ENCODE measurements around the gene MLKL.
A peak's percentile ranks its signal among the peaks of the same experiment; 100 is the strongest.

Gene MLKL

DNA sequence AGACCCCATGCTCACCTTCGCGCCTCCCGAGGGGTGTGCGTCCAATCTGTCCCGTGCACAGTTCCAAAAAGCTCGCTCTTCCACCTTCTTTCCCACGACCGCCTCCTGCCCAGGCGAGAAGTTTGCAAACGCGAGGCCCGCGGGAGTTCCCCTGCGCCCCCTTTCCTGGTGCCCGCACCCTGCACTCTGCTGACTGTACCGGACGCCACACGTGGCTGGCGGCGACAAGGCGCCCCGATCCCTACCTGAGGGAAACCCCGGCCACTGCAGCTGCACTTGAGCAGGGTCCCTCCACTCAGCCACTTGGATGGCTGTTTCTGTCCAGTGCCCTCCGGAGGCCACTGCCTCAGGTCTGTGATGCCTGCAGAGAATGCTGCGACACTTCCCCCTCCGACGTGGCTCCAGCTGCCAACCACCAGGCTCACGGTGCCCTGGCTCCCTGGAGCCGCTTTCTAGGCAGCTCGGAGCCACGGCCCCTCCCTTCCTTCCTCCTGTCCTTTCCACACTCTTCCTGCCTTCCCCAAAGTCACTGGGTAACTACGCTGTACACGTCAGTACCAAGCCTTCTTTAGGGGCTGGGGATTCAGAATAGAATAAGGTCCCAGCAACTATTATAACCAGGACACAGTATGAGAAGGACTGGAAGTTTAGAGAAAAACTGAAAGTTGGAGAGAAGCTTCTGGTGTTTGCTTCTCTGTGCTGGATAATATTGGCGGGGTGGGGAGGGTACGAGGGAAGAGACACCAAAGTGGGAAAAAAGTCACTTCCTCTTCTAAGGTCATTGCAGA lies at the start of gene MLKL:
MLKL (minus strand) TSS at position 425 of the 788 bp plus-strand sequence. CDS start 5,105 bp downstream, outside the sequence.
- DNase-seq, result peak; percentile 27 to 60

DNA sequence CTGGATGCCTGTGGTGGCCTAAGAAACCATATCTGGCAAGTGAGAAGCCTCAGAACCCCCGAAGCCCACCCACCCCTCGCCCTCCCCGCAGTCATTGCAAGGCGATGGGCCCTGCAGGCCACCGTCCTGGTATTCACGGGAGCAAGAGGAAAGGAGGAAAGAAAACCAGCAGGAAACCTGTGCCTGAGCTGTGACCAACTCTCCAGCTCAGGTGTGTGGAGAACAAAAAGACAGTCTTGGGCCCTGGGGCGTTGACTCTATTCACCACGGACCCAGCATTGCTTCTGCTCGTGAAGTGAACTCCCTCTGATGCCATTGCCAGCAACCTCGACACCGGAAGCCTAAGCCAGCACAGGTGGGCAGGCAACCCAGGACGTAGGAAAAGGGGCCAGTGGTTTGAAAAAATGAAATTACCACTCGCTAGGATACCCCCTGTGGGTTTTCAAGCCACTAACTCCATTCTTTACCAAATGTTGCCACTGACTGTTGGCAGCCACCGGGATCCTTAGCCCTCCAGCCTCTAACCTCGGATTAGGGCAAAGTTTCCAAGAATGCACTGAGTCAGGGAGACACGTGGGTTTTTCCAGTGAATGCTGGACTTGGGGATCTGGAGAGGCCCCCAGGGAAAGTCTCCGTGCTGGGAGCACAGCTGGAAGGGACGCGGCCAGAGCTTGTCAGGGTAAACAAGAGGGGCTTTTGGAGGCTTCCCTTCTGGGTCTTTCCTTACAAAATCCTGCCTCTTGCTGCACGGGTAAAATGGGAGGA lies 48.8 kb upstream of the MLKL start:
- no peak for DNase-seq

DNA sequence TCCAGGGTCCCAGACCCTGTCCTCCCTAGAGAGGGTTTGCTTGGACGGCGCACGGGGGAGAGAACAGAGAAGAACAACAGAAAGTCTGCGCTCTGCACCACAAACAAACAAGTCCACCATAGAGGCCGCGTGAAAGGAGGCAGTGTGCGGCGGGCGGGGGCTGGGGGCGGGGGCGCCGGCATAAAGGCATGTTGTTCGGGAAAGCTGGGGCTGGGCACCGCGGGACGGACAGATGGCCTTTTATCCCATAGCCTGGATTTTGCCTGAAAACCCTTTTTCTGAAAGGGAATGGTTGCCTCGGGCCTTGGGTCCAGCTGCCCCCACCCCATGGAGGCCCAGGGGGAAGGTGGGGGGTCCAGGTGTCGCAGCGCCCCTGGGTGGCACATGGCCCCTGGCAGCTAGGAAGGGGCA lies 48.0 kb upstream of the MLKL start:
- no peak for DNase-seq

DNA sequence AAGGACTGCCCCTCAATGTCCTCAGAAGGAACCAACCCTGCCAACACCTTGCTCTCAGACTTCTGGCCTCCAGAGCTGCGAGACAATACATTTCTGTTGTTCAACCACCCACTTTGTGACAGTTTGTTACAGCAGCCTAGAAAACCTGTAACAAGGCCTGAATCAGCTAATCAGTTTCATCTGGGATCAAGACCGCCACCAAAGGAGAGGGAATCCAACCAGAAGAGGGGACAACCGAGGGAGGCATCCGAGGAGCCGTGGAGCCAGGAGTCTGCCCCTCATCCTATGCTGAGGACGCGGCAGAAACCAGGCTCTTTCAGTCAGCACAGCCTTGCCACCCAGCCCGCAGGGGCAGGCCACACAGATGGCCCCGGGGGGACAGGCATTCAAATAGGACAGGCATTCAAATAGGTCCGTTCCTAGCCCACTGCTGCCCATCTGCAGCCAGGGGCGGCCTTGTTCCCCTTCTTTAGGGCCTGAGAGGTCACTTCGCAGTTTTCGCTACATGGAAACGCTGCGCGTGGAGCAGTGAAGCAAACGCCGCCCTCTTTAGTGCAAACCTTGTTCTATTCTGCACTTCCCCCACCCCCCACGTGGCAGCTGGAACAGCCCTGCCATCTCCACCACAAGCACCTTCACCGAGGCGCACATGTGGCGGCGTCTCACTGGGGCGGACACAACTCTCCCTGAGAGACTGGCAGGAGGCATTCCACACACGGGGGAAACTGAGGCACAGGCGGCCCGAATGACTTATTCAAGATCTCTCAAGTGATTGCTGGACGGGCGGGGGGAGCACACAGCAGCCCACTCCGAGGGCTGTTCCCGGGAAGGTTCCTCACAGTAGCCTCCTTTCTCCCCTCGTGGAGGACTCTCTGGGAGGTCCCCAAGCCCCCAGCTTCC lies 47.3 kb upstream of the MLKL start:
- DNase-seq, result no peak

DNA sequence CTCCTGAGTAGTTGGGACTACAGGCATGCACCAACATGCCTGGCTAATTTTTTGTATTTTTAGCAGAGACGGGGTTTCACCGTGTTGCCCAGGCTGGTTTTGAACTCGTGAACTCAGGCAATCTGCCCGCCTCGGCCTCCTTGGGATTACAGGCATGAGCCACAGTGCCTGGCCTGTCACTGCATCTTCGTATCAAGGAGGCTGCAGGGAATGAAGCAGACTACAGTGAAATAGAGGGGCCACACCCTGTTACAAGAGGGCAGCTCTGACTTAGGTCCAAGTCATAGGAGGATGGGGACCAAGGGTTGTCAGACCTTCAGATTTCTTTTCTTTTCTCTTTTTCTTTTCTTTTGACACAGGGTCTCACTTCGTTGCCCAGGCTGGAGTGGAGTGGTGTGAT lies 45.3 kb upstream of the MLKL start:
- DNase-seq, result no peak

DNA sequence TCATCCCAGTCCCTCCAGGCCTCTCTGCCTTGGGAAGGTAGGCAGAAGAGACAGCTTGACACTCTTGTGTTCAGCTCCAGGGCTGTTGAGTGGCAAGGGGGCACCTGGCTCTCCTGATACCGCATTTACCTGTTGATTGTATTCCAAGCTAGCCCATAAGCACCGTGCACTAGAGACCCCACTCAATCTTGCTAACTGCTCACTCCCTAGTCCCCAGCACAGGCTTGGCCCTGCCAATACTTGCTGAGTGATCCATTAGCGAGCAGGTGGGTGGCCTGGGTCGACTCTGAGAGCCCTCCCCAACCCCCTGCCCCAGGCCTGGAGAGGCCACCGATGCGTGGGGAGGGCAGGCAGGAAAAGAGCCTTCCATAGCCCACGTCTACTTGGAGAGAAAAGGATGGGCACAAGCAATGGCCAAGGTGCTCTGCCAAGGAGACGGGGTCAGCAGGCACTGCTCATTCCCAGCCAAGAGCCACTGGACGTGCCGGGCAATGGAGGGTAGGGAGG lies 44.5 kb upstream of the MLKL start:
- no peak for DNase-seq

DNA sequence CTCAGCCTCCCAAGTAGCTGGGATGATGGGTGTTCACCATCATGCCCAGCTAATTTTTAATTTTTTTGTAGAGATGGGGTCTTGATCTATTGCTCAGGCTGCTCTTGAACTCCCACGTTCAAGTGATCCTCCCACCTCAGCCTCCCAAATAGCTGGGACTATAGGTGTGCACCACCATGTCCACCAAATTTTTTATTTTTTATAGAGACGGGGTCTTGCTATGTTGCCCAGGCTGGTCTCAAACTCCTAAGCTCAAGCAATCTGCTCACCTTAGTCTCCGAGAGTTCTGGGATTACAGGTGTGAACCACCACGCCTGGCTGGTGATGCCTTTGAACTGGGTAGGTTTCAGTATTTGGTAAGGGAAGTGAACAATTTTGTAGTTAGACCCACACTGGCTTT lies 43.9 kb upstream of the MLKL start:
- no peak for DNase-seq

DNA sequence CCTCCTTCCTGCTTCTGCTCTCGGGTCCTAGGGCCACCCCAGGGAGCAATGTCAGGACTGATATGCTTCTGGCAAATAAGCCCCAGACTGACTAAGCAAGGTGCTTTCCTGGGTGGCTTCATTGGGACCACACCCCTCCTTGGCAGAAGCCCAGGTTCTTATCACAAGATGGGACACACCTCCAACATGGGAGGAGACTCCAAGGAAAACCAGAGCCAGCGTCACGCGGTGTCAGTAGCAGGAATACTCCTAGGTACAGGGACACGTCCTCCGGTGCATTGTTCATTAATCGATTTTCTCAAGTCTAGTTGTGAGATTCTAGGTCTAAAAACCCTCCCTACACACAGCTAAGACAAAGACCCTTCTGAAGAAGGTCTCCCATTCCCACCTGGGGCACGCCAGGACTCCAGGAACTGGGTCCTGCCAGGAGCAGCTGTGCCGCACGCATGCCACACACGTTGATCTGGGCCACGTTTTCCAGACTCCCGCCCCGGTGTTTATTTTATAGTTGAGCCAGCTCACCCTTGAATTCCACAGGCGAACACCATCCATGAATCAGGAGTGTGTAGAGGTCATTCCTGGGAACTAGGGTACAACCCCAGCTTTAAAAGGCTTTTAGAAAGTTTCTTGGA lies 43.1 kb upstream of the MLKL start:
- peak; percentile 60 to 71 for DNase-seq

DNA sequence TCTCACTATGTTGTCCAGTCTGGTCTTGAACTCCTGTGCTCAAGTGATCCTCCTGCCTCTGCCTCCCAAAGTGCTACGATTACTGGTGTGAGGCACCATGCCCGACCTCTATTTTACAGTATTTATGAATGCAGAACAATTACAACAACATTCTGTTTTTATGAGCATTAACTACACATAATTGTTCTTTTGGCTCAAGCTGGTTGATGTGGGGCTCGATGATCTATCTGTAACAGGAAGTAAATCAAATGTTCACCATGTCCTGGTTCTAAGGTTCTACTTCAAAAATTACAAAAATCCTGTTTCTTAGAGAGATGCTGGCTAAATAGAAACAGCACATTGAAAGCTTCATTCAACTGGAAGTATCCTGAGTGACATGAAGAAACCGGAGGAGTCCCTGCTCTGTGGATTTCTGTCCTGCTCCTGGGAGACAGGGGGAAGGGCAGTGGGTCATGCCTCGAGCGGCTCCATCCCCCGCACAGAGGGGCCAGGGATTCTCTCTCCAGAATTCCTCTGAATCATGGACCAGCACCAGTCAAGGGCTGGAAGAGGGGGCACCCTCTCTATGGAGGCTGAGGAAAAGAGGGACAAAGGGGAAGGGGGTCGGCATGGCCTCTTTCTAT lies 42.5 kb upstream of the MLKL start:
- no peak for DNase-seq

DNA sequence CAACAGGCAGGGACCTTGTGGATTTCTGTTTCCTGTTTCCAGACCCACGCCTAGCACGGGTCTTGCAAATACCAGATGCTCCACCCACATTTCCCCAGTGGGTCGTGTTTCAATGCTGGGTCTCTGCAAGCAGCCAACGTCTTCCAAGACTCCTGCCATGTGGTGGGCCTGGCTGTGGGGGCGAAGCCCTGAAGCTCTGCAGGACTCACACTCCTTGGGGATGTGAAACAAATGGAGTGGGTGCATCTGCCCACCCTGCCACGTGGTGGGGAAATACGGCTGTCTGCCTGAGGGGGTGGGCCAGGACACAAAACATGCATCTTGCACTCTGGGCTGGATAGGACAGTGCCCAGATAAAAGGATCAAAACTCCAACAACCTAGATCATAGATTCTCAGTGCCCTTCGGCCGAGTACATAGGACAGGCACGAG lies 41.4 kb upstream of the MLKL start:
- no peak for DNase-seq

DNA sequence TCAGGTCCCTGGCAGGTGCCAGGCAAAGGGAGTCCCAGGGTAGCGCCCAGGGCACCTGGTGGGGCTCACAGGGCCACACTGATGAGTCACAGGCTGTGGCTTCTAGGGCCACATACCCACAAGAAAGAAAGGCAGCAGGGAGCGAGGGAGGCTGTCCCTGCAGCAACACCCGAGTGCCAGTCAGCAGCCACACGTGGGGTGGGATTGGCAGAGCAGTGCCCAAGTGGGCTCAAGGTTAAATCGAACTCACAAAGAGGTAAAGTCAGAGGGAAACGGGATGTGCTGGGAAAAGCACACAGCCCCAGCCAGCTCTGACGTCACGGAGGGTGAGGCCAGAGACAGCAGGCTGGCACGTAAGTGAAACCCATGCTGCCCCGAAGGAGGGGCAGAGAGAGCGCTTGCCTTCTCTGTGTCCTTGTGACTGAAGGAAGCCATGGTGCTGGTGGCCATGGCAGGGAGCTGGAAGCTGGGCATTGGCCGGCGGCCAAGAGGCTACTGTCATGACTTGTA lies 40.2 kb upstream of the MLKL start:
- DNase-seq, result peak; percentile 64 to 81

DNA sequence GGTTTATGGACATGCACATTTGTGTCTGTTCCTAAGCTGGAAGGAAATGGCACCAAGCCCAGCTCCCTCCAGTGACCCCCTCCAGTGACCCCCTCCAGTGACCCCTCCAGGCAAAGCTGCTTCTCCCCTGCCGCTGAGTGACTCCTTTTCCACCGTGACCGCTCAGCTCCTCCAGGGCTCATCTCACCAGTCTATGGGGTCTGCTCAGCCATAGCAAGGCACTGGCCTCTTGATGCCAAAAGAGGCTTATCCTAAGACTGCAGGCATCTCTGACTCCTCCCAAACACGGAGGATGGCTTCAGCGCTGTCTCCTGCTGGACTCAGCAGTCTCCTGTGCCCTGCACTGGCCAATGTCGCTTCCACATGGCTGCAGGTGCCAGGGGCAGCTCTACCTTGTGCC lies 38.6 kb upstream of the MLKL start:
- DNase-seq, result no peak

DNA sequence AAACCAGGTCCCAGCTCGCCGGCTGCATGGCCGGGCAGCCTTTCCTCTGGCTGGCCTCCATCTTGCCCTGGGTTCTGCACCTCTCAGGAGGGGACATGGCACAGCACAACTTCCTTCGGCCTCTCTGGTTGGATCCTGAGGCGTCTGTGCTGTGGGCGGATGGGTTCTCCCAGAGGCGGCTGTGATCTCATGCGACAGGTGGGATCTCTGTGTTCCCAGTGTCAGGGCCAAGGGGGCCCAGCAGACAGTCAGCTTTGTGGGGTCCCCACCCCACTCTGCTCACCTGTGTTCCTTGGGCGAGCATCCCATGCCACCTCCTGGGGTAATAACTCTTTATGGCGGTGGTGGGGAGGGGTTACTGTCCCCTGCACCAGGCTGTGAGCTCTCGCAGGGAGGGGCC lies 38.2 kb upstream of the MLKL start:
- no peak for DNase-seq

DNA sequence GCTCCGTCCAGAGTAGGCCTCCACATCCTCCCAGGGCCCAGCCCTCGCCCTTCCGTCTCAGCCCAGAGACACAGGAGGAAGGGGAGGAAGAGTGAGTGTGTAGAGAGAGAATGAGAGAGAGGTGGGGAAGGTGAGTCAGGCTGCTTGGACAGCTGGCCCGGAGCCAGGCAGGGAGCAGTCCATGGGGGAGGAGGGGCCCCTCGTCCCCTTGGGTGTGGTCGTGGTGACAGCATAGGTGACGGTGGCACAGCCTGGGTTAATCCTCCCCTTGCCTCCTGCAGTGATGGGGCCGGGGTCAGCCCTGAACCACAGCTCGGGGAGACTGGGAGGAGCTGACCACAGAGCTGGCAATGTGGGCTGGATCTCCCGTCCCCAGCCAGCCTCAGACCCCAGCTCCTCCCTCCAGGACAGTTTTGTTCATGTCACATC lies 37.5 kb upstream of the MLKL start:
- no peak for DNase-seq

DNA sequence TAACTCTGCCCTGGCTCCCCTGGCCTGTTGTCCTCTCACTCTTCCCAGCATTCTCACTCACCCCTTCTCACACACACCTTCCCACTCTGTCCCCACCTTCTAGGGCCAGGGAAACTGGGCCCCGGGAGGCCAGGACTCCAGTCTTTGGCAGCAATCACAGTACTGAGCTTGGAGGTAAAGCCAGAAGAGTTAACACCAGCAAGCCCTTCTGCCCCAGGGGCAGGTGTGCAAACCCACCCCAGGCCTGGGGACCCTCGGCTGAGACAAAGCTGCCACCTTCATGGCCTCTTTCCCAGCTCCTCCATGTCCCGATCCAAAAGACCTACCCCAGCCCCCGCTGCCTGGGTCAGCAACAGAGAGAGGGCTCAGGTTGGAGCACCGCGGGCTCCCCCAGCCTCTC lies 36.9 kb upstream of the MLKL start:
- DNase-seq, result no peak

DNA sequence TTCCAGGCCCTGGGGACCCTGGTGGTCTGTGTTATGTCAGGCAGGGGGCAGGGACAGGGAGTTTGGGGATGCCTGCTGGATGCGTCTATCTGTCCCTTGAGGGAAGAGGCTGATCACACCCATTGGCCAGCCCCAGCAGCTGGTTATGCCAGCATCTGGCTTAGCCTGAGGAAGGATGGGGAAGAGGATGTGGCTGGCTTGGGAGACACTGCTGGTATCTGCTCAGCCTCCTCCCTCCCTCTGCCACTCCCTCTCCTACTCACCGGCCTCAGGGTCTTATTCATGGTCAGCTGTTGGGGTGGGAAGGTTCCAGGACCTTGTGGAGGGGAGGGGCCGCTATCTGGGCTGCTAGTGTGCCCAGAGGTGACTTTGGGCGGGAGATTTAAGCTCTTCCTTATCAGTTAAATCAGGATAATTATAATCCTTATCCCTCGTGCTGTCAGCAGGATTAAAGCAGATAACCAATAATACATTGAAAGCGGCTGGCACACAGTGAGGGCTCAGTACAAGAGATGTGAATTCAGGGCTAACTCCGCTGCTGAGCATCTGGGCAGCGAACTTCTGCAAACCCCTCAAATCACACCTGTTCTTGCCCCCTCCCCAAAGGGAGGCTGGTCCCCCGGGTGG lies 36.0 kb upstream of the MLKL start:
- no peak for DNase-seq

DNA sequence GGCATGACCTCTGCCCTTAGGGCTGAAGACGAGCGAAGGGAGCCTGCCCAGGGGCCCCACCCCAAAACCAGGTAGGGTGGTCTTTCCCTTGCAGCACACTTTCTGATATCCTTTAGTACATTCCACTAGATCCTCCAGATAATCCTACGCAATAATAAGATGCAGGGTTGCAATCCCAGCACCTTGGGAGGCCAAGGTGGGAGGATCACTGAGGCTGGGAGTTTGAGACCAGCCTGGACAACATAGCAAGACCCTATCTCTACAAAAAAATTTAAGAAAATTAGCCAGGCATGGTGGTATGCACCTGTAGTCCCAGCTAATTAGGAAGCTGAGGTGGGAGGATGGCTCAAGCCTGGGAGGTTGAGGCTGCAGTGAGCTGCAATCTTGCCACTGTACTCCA lies 34.9 kb upstream of the MLKL start:
- DNase-seq, result no peak

DNA sequence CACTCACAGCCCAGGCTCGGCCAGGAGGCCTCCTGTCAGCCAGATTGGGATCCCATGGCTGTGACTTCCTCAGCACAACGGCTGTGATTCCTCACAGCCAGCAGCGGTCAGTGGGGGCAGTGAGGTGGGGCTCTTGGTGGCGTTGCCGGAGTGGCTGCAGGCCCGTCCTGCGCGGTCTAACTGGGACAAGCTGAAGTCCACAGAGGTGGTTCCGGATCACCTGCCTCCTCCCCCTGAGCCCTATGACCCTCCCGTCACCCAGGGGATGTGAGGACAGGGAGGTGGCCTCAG lies 34.4 kb upstream of the MLKL start:
- no peak for DNase-seq

DNA sequence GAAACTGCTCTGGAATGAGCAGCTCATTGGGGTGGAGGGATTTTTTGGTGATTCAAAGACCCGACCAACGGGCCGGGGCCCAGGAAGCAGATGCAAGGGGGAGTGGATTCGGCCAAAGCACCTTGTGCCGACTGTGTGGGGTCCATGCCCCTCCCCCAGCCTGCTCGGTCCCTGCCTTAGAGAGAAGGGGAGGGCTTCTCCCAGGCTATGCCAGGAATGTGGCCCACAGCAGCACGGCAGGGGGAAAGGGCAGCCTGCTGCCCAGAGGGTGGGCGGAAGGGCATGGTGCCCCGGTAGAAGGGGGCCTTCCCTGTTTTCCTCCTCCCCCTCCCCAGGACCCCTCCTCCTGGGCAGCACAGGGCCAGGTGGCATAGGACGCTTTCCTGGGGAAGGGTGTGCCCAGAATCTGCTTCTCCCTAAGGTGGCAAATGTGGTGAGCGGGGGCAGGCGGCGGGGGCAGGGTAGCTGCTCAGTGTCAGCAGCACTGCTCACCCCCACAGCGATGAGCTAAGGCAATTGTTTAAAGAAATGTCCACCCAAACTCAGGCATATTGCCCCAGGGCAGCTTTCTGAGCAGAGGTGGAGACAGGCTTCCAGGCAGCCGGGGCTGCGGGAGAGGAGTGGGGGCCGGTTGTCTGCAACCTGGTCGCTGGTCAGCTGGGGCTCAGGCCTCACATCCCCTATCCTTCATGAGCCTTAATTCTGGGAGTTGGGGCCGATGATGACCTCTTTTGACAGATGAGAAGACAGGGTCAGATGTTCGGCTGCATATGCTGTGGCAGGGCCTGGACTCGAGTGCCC lies 33.9 kb upstream of the MLKL start:
- DNase-seq, result no peak

DNA sequence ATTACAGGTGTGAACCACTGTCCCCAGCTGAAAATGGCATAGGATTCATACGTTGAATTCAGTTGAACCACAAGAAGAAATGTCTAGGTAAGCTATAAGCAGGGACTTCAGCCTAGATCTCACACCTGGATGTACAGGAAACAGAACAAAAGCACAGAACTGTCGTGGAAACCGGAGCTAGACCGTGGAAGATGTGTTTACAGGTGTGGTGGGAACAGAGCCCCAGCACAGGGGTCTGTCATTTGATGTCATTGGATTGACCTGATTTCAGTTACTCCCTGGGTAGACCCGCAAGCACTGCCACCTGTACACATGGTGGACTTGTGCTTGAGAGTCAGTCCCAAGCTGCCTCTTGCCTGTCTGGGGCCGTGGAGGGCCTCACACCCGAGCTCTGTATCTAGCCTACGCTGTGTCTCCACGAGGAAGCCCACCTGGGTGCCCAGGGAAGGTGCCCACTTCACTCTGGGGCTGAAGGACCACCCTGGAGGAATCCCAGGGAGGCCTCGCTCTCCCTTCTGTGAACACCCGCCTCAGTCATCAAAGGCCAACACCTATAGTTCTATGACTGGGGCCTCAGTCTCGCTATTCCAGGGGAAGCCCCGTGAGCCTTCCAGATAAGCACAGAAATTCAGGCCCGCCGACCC lies 32.2 kb upstream of the MLKL start:
- DNase-seq, result no peak

Data from SHP77 (cell line).